ENCODE measurements around the gene SULT2B1. TPM values are rescaled to one million over a fixed set of nuclear protein-coding genes. Genes with fewer than 3 reads are reported as not detected.

The SULT2B1 gene
- total RNA-seq, 1 donor from 2014 or later = not detected

DNA sequence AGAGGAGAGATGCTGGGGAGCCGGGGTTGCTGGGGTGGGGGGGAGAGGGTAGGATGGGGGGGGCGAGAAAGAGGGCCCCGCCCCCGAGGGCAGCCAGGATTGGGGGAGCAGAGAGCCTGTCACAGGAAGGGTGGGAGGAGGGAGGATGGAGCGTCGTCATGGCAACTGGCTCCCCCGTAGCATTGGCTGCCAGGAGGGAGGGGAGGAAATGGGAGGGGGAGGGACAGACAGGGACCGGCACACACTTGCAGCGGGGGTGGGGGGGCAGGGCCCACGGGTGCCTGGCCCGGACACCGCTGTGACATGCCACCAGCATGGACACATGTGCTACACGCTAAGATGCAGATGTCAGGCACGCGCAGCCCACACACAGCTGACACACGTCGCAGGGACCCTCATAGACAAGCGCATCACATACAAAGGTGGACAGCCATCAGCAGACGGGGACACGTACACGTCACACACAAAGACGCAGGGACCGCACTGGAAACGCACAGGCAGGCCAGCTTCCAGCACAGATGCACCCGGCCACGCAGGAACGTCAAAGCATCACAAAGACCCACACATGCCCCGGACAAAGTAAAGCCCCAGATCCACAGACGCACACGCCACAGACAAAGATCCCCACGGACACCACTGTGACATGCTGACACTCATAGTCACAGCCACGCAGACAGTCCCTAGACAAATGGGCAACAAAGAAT, 40.0 kb upstream of the SULT2B1 start, which contains the start of gene LMTK3:
TSS of gene LMTK3 (minus strand) at position 36 of the 704 bp plus-strand sequence. CDS start 259 bp downstream, outside the sequence.
- peak within 1 kb of the TSS; percentile 71 for H3K4me3 Mint-ChIP-seq
- peak within 1 kb of the TSS; percentile 31 for H3K27ac Mint-ChIP-seq
- CTCF ChIA-PET = no interaction called here
- no peak for ATAC-seq (ENCODE audit: low read depth)
- DNase-seq = no peak
- H3K9me3 Mint-ChIP-seq = no peaks in the 10 kb centered on the region
- TF ChIP-seq, protein P1, sequence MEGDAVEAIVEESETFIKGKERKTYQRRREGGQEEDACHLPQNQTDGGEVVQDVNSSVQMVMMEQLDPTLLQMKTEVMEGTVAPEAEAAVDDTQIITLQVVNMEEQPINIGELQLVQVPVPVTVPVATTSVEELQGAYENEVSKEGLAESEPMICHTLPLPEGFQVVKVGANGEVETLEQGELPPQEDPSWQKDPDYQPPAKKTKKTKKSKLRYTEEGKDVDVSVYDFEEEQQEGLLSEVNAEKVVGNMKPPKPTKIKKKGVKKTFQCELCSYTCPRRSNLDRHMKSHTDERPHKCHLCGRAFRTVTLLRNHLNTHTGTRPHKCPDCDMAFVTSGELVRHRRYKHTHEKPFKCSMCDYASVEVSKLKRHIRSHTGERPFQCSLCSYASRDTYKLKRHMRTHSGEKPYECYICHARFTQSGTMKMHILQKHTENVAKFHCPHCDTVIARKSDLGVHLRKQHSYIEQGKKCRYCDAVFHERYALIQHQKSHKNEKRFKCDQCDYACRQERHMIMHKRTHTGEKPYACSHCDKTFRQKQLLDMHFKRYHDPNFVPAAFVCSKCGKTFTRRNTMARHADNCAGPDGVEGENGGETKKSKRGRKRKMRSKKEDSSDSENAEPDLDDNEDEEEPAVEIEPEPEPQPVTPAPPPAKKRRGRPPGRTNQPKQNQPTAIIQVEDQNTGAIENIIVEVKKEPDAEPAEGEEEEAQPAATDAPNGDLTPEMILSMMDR (IDR thresholded peaks at IDR 0.05) = no peak
- POLR2A ChIA-PET = no interaction called here
- H3K36me3 Mint-ChIP-seq (ENCODE audit: low read depth) = no peaks in the 10 kb centered on the region
- intact Hi-C loops (cut with micrococcal nuclease) = loop anchor here (5.0 to 10.0 kb wide), 4 partner anchors 120 to 323 kb away; partner anchors contain the start of genes CARD8, GRIN2D, HSD17B14 and IZUMO1
- peaks cover 17% of the 10 kb centered on the region for H3K4me1 Mint-ChIP-seq
- peaks cover 2% of the 10 kb centered on the region for H3K27me3 Mint-ChIP-seq

DNA sequence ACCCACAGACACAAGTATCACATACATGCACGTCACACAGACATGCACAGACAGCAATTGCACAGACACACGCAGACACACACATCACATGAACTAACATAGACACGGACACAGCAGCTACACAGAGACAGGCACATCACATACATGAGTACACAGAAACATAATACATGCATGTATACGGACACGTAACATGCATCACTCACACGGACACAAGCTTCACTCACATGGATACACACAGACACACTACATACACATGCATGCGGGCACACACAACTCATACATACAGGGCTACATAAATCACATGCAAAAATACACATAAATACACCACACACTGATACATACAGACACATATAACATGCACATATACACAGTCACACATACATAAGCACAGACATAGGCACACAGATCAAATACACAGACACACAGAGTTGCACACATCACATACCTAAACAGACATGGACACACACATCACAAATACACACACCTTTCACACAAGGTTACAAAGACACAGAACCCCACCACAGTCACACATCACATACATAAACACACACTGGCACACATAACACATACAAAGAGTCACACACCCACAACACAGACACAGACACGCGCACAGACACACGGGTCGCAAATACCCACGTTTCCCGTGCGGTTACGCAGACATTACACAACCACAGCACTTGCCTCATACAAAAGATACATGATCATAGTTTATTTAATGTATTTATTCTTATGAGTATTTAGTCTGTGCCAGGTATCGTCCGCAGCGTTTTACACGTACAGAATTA, 39.3 kb upstream of the SULT2B1 start:
- ATAC-seq (ENCODE audit: low read depth) (no peak), DNase-seq (no peak)
- ChIA-PET POLR2A (interaction anchor here (0.8 kb wide), 1 partner anchor 10 kb away, joined by 3 read pairs; no protein-coding TSS in a partner anchor), CTCF (interaction anchor here (1.3 kb wide), 1 partner anchor 23 kb away, joined by 3 read pairs; no protein-coding TSS in a partner anchor)
- TF ChIP-seq, protein P1 (IDR thresholded peaks at IDR 0.05) = no peak
- Mint-ChIP-seq H3K27ac (no peak overlapping the region), H3K4me3 (no peak overlapping the region), H3K36me3 (ENCODE audit: low read depth) (no peaks in the 10 kb centered on the region), H3K9me3 (no peaks in the 10 kb centered on the region), H3K4me1 (peaks cover 17% of the 10 kb centered on the region), H3K27me3 (peaks cover 2% of the 10 kb centered on the region)
- intact Hi-C loops (cut with micrococcal nuclease) = loop anchor here (1.0 to 10.0 kb wide), 7 partner anchors 10 to 342 kb away; partner anchors contain the start of genes CARD8, GRIN2D, HSD17B14 and IZUMO1

DNA sequence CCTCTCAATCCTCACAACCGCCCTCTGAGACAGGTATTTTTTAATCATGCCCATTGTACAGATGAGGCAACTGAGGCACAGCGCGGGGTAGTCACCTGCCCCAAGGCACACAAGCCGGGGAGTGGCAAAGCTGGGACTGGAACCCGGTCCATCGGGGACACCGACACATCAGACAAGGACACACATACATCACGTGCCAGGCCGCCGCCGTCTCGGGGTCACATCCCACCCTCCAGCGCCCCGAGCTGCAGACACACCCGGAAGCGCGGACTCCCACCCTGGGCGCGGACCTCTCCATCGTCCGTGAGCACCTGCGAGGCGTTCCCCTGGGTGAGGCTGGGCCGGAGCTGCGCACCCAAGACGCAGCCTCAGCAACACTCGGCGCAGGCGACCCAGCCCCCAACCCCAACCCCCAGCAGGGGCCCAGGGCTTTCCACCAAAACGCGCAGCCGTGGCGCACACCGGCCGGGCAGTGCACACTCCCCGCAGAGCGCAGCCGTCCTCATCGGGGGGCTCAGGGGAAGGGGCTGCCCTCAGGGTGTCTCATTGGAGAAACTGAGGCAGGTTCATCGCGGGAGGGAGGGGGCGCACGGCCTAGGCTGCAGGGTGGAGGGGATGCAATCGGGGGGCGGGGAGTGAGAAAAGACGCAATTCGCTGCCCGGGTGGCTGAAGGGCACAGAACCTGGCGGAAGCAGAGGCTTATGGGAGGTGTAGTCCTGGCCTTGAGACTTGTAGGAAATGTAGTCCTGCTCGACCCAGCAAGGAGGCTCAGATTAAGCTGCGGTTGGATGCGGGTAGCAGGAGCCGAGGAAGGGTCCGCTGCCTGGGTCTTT, 38.5 kb upstream of the SULT2B1 start:
- intact Hi-C loops (cut with micrococcal nuclease) = loop anchor here (1.0 to 10.0 kb wide), 7 partner anchors 11 to 343 kb away; partner anchors contain the start of genes CARD8, GRIN2D, HSD17B14 and IZUMO1
- peak; percentile 90 for ATAC-seq (ENCODE audit: low read depth)

DNA sequence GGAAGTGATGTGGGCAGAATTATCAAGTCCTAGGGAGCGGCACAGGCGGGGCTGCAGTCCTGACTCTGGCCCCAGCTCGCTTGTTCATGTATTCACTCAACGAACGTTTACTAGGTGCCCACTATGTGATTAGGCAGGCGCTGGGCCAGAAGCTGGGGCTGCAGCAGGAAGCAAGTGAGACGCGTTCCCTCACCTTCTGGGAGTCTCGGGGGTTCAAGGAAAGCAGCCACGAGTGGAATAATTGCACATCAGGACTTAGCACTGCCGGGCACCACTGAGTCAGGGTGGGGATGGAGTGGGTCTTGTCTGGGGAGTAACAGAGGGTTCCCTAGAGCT, 37.9 kb upstream of the SULT2B1 start:
- Mint-ChIP-seq H3K36me3 (ENCODE audit: low read depth) (no peaks in the 10 kb centered on the region), H3K27me3 (peaks cover 2% of the 10 kb centered on the region), H3K4me1 (peaks cover 17% of the 10 kb centered on the region), H3K4me3 (no peak overlapping the region), H3K27ac (peak overlapping the region; percentile 69), H3K9me3 (no peaks in the 10 kb centered on the region)
- TF ChIP-seq, protein P1 (IDR thresholded peaks at IDR 0.05) = no peak
- no peak for DNase-seq
- no peak for ATAC-seq (ENCODE audit: low read depth)
- ChIA-PET CTCF (interaction anchor here (0.6 to 1.3 kb wide), 2 partner anchors 24 to 180 kb away, joined by 3 to 5 read pairs; no protein-coding TSS in a partner anchor), POLR2A (interaction anchor here (0.5 to 1.1 kb wide), 5 partner anchors 21 to 637 kb away, joined by 4 to 6 read pairs (median 5); partner anchors contain the start of genes RPL18 and SPHK2)
- intact Hi-C loops (cut with micrococcal nuclease) = loop anchor here (5.0 to 10.0 kb wide), 4 partner anchors 122 to 321 kb away; partner anchors contain the start of genes CARD8, GRIN2D, HSD17B14 and IZUMO1

More for the DNA sequence above, 38.5 kb upstream of the SULT2B1 start:
- H3K27ac Mint-ChIP-seq = peak overlapping the region; percentile 69
- DNase-seq = peak; percentile 51
- ChIA-PET CTCF (interaction anchor here (0.6 to 1.3 kb wide), 2 partner anchors 24 to 179 kb away, joined by 3 to 5 read pairs; no protein-coding TSS in a partner anchor), POLR2A (interaction anchor here (0.5 to 1.1 kb wide), 6 partner anchors 11 to 637 kb away, joined by 3 to 6 read pairs (median 4); partner anchors contain the start of genes RPL18 and SPHK2)
- peaks cover 17% of the 10 kb centered on the region for H3K4me1 Mint-ChIP-seq
- no peak overlapping the region for H3K4me3 Mint-ChIP-seq
- H3K27me3 Mint-ChIP-seq = peaks cover 2% of the 10 kb centered on the region
- no peaks in the 10 kb centered on the region for H3K36me3 Mint-ChIP-seq (ENCODE audit: low read depth)
- H3K9me3 Mint-ChIP-seq = no peaks in the 10 kb centered on the region
- TF ChIP-seq, protein P1 (IDR thresholded peaks at IDR 0.05) = no peak
